ENCODE measurements around the gene MRPL24. TPM values are rescaled to one million over a fixed set of nuclear protein-coding genes. Genes with fewer than 3 reads are reported as not detected.

Gene MRPL24
- total RNA-seq, 1 donor, result 16.2 TPM

- DNase-seq (ENCODE audit: low read depth in 2 of 3, low spot score in 2 of 3), result no peak
Observed at GRCh38 chr1:156712626-156713025, 28.3 kb downstream of the MRPL24 start.

- DNase-seq (ENCODE audit: low read depth in 2 of 3, low spot score in 2 of 3), result no peak
Observed at GRCh38 chr1:156711011-156711817, 29.7 kb downstream of the MRPL24 start.

GRCh38 chr1:156709757-156710489, 31.0 kb downstream of the MRPL24 start:
- no peak for DNase-seq (ENCODE audit: low read depth in 2 of 3, low spot score in 2 of 3)

- no peak for DNase-seq (ENCODE audit: low read depth in 2 of 3, low spot score in 2 of 3)
Observed at GRCh38 chr1:156709031-156709430, 31.9 kb downstream of the MRPL24 start.

- DNase-seq (ENCODE audit: low read depth in 2 of 3, low spot score in 2 of 3), result no peak
Observed at GRCh38 chr1:156708218-156708661, 32.6 kb downstream of the MRPL24 start.

- DNase-seq (ENCODE audit: low read depth in 2 of 3, low spot score in 2 of 3), result no peak
Observed at GRCh38 chr1:156707417-156708217, 33.3 kb downstream of the MRPL24 start.

GRCh38 chr1:156706657-156707416, 34.1 kb downstream of the MRPL24 start:
- peak in 2 of 3 donors; percentile 25 to 26 for DNase-seq (ENCODE audit: low read depth in 2 of 3, low spot score in 2 of 3)

- peak in 2 of 3 donors; percentile 61 to 65 for DNase-seq (ENCODE audit: low read depth in 2 of 3, low spot score in 2 of 3)
Observed at GRCh38 chr1:156705918-156706656, 34.8 kb downstream of the MRPL24 start.

- peak in 2 of 3 donors; percentile 44 to 53 for DNase-seq (ENCODE audit: low read depth in 2 of 3, low spot score in 2 of 3)
Observed at GRCh38 chr1:156705321-156705917, 35.5 kb downstream of the MRPL24 start, which contains the start of gene CRABP2. TSS of gene CRABP2 (minus strand) at chr1:156705583. CDS start at chr1:156705446, 137 bp downstream.

GRCh38 chr1:156704930-156705320, 36.0 kb downstream of the MRPL24 start:
- peak in 1 of 3 donors; percentile 55 for DNase-seq (ENCODE audit: low read depth in 2 of 3, low spot score in 2 of 3)

GRCh38 chr1:156704166-156704711, 36.6 kb downstream of the MRPL24 start:
- DNase-seq (ENCODE audit: low read depth in 2 of 3, low spot score in 2 of 3), result no peak

GRCh38 chr1:156703741-156704140, 37.1 kb downstream of the MRPL24 start:
- no peak for DNase-seq (ENCODE audit: low read depth in 2 of 3, low spot score in 2 of 3)

- no peak for DNase-seq (ENCODE audit: low read depth in 2 of 3, low spot score in 2 of 3)
Observed at GRCh38 chr1:156703336-156703735, 37.6 kb downstream of the MRPL24 start.

GRCh38 chr1:156700736-156701531, 40.0 kb downstream of the MRPL24 start:
- no peak for DNase-seq (ENCODE audit: low read depth in 2 of 3, low spot score in 2 of 3)

- no peak for DNase-seq (ENCODE audit: low read depth in 2 of 3, low spot score in 2 of 3)
Observed at GRCh38 chr1:156698995-156699394, 41.9 kb downstream of the MRPL24 start.

GRCh38 chr1:156697481-156697880, 43.4 kb downstream of the MRPL24 start:
- DNase-seq (ENCODE audit: low read depth in 2 of 3, low spot score in 2 of 3), result no peak

GRCh38 chr1:156696755-156697154, 44.1 kb downstream of the MRPL24 start:
- DNase-seq (ENCODE audit: low read depth in 2 of 3, low spot score in 2 of 3), result no peak

- no peak for DNase-seq (ENCODE audit: low read depth in 2 of 3, low spot score in 2 of 3)
Observed at GRCh38 chr1:156694690-156694962, 46.3 kb downstream of the MRPL24 start.

Measured in hematopoietic multipotent progenitor cell (in vitro differentiated cells).